Fibroblast of lung (primary cell): Measurements from ENCODE around the gene WBP1L.

Experiments used
- EZH2 ChIP-seq: IDR thresholded peaks from 2 replicates; pipeline ENCODE4 v1.5.1; 2012; ENCODE audit warnings: low read length, control low read depth, mild to moderate bottlenecking; ENCODE audit errors: missing control alignments
- TF ChIP-seq, protein P1 (sequence below), 2 donors: IDR thresholded peaks in 1 of 2; conservative IDR thresholded peaks in 1 of 2; 1 replicate in 1 of 2; 2 replicates in 1 of 2; pipeline ENCODE4 v1.5.1; 2011 to 2012; ENCODE audit warnings: low read length in 2 of 2, control low read depth in 1 of 2, inconsistent platforms in 1 of 2, low read depth in 1 of 2, mild to moderate bottlenecking in 1 of 2

GRCh38 chr10:102720775-102721301, 22.9 kb upstream of the WBP1L start:
- TF ChIP-seq, protein P1, sequence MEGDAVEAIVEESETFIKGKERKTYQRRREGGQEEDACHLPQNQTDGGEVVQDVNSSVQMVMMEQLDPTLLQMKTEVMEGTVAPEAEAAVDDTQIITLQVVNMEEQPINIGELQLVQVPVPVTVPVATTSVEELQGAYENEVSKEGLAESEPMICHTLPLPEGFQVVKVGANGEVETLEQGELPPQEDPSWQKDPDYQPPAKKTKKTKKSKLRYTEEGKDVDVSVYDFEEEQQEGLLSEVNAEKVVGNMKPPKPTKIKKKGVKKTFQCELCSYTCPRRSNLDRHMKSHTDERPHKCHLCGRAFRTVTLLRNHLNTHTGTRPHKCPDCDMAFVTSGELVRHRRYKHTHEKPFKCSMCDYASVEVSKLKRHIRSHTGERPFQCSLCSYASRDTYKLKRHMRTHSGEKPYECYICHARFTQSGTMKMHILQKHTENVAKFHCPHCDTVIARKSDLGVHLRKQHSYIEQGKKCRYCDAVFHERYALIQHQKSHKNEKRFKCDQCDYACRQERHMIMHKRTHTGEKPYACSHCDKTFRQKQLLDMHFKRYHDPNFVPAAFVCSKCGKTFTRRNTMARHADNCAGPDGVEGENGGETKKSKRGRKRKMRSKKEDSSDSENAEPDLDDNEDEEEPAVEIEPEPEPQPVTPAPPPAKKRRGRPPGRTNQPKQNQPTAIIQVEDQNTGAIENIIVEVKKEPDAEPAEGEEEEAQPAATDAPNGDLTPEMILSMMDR (conservative IDR thresholded peaks at IDR 0.05 in 1 of 2, IDR thresholded peaks at IDR 0.05 in 1 of 2; ENCODE audit: low read depth in 1 of 2, low read length in 2 of 2) = no peak
- TF ChIP-seq EZH2 = no peak
